Mesodermal cell (in vitro differentiated cells): ENCODE data around the gene HP1BP3.
A peak's percentile ranks its signal among the peaks of the same experiment; 100 is the strongest.

Experiments used
- H3K27ac ChIP-seq: 2 replicates; pipeline ENCODE4 v1.7.0; 2013; ENCODE audit warnings: mild to moderate bottlenecking, low read depth, low read length, moderate library complexity; ENCODE audit not compliant: severe bottlenecking
- H3K36me3 ChIP-seq: 2 replicates; pipeline ENCODE4 v1.7.1; 2013; ENCODE audit warnings: mild to moderate bottlenecking, low read length, moderate library complexity; ENCODE audit not compliant: control insufficient read depth, insufficient read depth
- H3K4me1 ChIP-seq: one replicate; pipeline ENCODE4 v1.7.1; 2013; ENCODE audit warnings: mild to moderate bottlenecking, low read length; ENCODE audit not compliant: insufficient read depth, control insufficient read depth, poor library complexity, severe bottlenecking
- H3K4me3 ChIP-seq: 2 replicates; pipeline ENCODE4 v1.7.0; 2013; ENCODE audit warnings: low read length, control low read depth, mild to moderate bottlenecking; ENCODE audit not compliant: insufficient read depth, poor library complexity, severe bottlenecking; ENCODE audit errors: extremely low read depth
- H3K9me3 ChIP-seq: 2 replicates; pipeline ENCODE4 v1.7.1; 2013; ENCODE audit warnings: mild to moderate bottlenecking, low read length, moderate library complexity; ENCODE audit not compliant: control insufficient read depth
- WGBS, 2 experiments: methylation state at CpG; one replicate each; pipeline ENCODE4 v1.1.5; 2013; ENCODE audit warnings: missing lambda C conversion rate in 2 of 2; ENCODE audit not compliant: insufficient coverage in 2 of 2; 5-methylcytosine and 5-hydroxymethylcytosine counted together

Gene HP1BP3

GRCh38 chr1:20733360-20733975 lies 53.6 kb downstream of the HP1BP3 start:
- Histone ChIP-seq H3K4me1 (peaks cover 13% of the 10 kb centered on the region), H3K9me3 (no peaks in the 10 kb centered on the region), H3K4me3 (no peak overlapping the region), H3K36me3 (peaks cover 24% of the 10 kb centered on the region), H3K27ac (peak overlapping the region; percentile 62)
- WGBS, 2 experiments, result 44 to 45% methylated on average over 5 to 6 of the region's 7 CpGs

- H3K27ac ChIP-seq, result peak within 1 kb of the TSS; percentile 62
- H3K4me3 ChIP-seq, result peak within 1 kb of the TSS; percentile 45
- H3K9me3 ChIP-seq, result no peaks in the 10 kb centered on the region
- 3 to 4% methylated on average over 28 to 30 of the region's 38 CpGs for WGBS, 2 experiments
- H3K36me3 ChIP-seq, result peaks cover 18% of the 10 kb centered on the region
- H3K4me1 ChIP-seq, result peaks cover 13% of the 10 kb centered on the region
Observed at GRCh38 chr1:20732588-20733359, 54.3 kb downstream of the HP1BP3 start, which contains the start of gene SH2D5. Gene SH2D5 (minus strand): TSS chr1:20732703. CDS start chr1:20728044, 4,659 bp downstream.

- 0% methylated on average over 37 to 40 of the region's 55 CpGs for WGBS, 2 experiments
- Histone ChIP-seq H3K9me3 (no peaks in the 10 kb centered on the region), H3K4me3 (peak overlapping the region; percentile 45), H3K27ac (peak overlapping the region; percentile 62), H3K4me1 (peaks cover 13% of the 10 kb centered on the region), H3K36me3 (peaks cover 11% of the 10 kb centered on the region)
Observed at GRCh38 chr1:20732071-20732587, 55.0 kb downstream of the HP1BP3 start.

GRCh38 chr1:20731057-20731991 lies 55.8 kb downstream of the HP1BP3 start:
- Histone ChIP-seq H3K9me3 (no peaks in the 10 kb centered on the region), H3K4me3 (peak overlapping the region; percentile 45), H3K36me3 (peaks cover 3% of the 10 kb centered on the region), H3K27ac (no peak overlapping the region), H3K4me1 (peaks cover 13% of the 10 kb centered on the region)
- 13% methylated on average over 28 to 39 of the region's 62 CpGs for WGBS, 2 experiments

GRCh38 chr1:20730690-20731056 lies 56.4 kb downstream of the HP1BP3 start:
- no peak overlapping the region for H3K4me3 ChIP-seq
- WGBS, 2 experiments, result 87 to 89% methylated on average over 3 to 4 of the region's 4 CpGs
- peaks cover 3% of the 10 kb centered on the region for H3K36me3 ChIP-seq
- H3K4me1 ChIP-seq, result peaks cover 14% of the 10 kb centered on the region
- H3K9me3 ChIP-seq, result no peaks in the 10 kb centered on the region
- no peak overlapping the region for H3K27ac ChIP-seq

GRCh38 chr1:20729990-20730689 lies 57.0 kb downstream of the HP1BP3 start:
- 56 to 61% methylated on average over 14 to 15 of the region's 19 CpGs for WGBS, 2 experiments
- Histone ChIP-seq H3K9me3 (no peaks in the 10 kb centered on the region), H3K27ac (no peak overlapping the region), H3K4me1 (peaks cover 19% of the 10 kb centered on the region), H3K4me3 (no peak overlapping the region), H3K36me3 (no peaks in the 10 kb centered on the region)

GRCh38 chr1:20729155-20729931 lies 57.8 kb downstream of the HP1BP3 start:
- Histone ChIP-seq H3K9me3 (no peaks in the 10 kb centered on the region), H3K4me1 (peaks cover 19% of the 10 kb centered on the region), H3K36me3 (no peaks in the 10 kb centered on the region), H3K4me3 (no peak overlapping the region), H3K27ac (no peak overlapping the region)
- WGBS, 2 experiments, result 83 to 86% methylated on average over 12 to 13 of the region's 14 CpGs

GRCh38 chr1:20728371-20729154 lies 58.5 kb downstream of the HP1BP3 start:
- WGBS, 2 experiments, result 75 to 87% methylated on average over 7 to 8 of the region's 9 CpGs
- Histone ChIP-seq H3K4me1 (peaks cover 15% of the 10 kb centered on the region), H3K27ac (no peak overlapping the region), H3K4me3 (no peak overlapping the region), H3K36me3 (no peaks in the 10 kb centered on the region), H3K9me3 (no peaks in the 10 kb centered on the region)

GRCh38 chr1:20727746-20728316 lies 59.3 kb downstream of the HP1BP3 start:
- WGBS, 2 experiments, result 47% methylated on average over 7 to 10 of the region's 13 CpGs
- Histone ChIP-seq H3K27ac (no peak overlapping the region), H3K4me1 (peaks cover 11% of the 10 kb centered on the region), H3K4me3 (no peak overlapping the region), H3K9me3 (no peaks in the 10 kb centered on the region), H3K36me3 (no peaks in the 10 kb centered on the region)
